GM23248 (cell line): ENCODE measurements around the gene ELL2. TPM values are rescaled to one million over a fixed set of nuclear protein-coding genes. Genes with fewer than 3 reads are reported as not detected.
A peak's percentile ranks its signal among the peaks of the same experiment; 100 is the strongest.

Source experiments
- DNase-seq: peaks from one replicate; pipeline ENCODE4 v3.0.0-alpha.2; 2015
- H2AFZ ChIP-seq: fragments of 200-600 bp; sonication (generic); 2 replicates; pipeline ENCODE4 v1.6.1; 2016; ENCODE audit warnings: antibody characterized with exemption
- H3F3A ChIP-seq: fragments of 200-600 bp; sonication (generic); 2 replicates; pipeline ENCODE4 v1.6.1; 2016; ENCODE audit warnings: mild to moderate bottlenecking, antibody characterized with exemption, mixed run types; ENCODE audit not compliant: insufficient read depth
- H3K27ac ChIP-seq: fragments of 200-600 bp; sonication (generic); 2 replicates; pipeline ENCODE4 v1.5.1; 2016; ENCODE audit warnings: mild to moderate bottlenecking
- H3K27me3 ChIP-seq: fragments of 200-600 bp; sonication (generic); replicated peaks from 2 replicates; pipeline ENCODE4 v1.6.1; 2016; ENCODE audit warnings: mild to moderate bottlenecking; ENCODE audit not compliant: insufficient read depth
- H3K36me3 ChIP-seq: fragments of 200-600 bp; sonication (generic); 2 replicates; pipeline ENCODE4 v1.6.1; 2016; ENCODE audit warnings: low read depth, mild to moderate bottlenecking
- H3K4me1 ChIP-seq: fragments of 200-600 bp; sonication (generic); 2 replicates; pipeline ENCODE4 v1.6.1; 2016; ENCODE audit warnings: mild to moderate bottlenecking; ENCODE audit not compliant: insufficient read depth
- H3K4me2 ChIP-seq: fragments of 200-600 bp; sonication (generic); one replicate; pipeline ENCODE4 v1.6.1; 2016; ENCODE audit warnings: mild to moderate bottlenecking; ENCODE audit not compliant: unreplicated experiment
- H3K4me3 ChIP-seq: fragments of 200-600 bp; sonication (generic); 2 replicates; pipeline ENCODE4 v1.5.1; 2016; ENCODE audit warnings: mild to moderate bottlenecking
- H3K79me2 ChIP-seq: fragments of 200-600 bp; sonication (generic); 2 replicates; pipeline ENCODE4 v1.6.1; 2016; ENCODE audit warnings: mild to moderate bottlenecking; ENCODE audit not compliant: insufficient read depth
- H3K9ac ChIP-seq: fragments of 200-600 bp; sonication (generic); 2 replicates; pipeline ENCODE4 v1.6.1; 2016; ENCODE audit warnings: mild to moderate bottlenecking
- H3K9me2 ChIP-seq: fragments of 200-600 bp; sonication (generic); 2 replicates; pipeline ENCODE4 v1.6.1; 2016; ENCODE audit warnings: mixed run types, mild to moderate bottlenecking, moderate library complexity; ENCODE audit not compliant: insufficient read depth
- H3K9me3 ChIP-seq: fragments of 200-600 bp; sonication (generic); one replicate; pipeline ENCODE4 v1.6.1; 2017; ENCODE audit warnings: low read depth
- H4K20me1 ChIP-seq: fragments of 200-600 bp; sonication (generic); 2 replicates; pipeline ENCODE4 v1.6.0; 2016; ENCODE audit not compliant: insufficient read depth
- EZH2 ChIP-seq: fragments of 200-600 bp; sonication (generic); IDR thresholded peaks from 2 replicates; pipeline ENCODE4 v1.6.1; 2018; ENCODE audit warnings: antibody characterized with exemption, mild to moderate bottlenecking; ENCODE audit not compliant: insufficient read depth, poor library complexity, severe bottlenecking
- EZH2phosphoT487 ChIP-seq: fragments of 200-600 bp; sonication (generic); IDR thresholded peaks from 2 replicates; pipeline ENCODE4 v1.6.1; 2018; ENCODE audit warnings: antibody characterized with exemption, moderate library complexity, mild to moderate bottlenecking, low read depth; ENCODE audit not compliant: insufficient read depth
- WGBS, 2 experiments: methylation state at CpG; one replicate each; pipeline ENCODE4 v1.1.6; 2015 to 2017; ENCODE audit warnings: low lambda C conversion rate in 2 of 2, low coverage in 1 of 2; ENCODE audit errors: missing lambda C conversion rate in 2 of 2; 5-methylcytosine and 5-hydroxymethylcytosine counted together
- in situ Hi-C: fragments of 300-500 bp; cut with MboI; formaldehyde crosslinking; loops from 2 replicates; pipeline ENCODE4 v1.15.0; 2020
- polyA plus RNA-seq: library from polyadenylated mRNA; unstranded; fragments of >200 nt; fragmentation: Nextera tagmentation; extraction: Ambion mirVana; gene quantifications from 2 replicates; pipeline ENCODE4 v1.2.1, GENCODE V29; 2016
- total RNA-seq: library from RNA; depleted of rRNA; stranded (reverse); fragments of >200 nt; shearing (Covaris generic); gene quantifications from 2 replicates; pipeline ENCODE4 v1.2.3, GENCODE V29; 2014

The ELL2 gene
- total and polyA plus RNA-seq, 2 experiments from 2014 or later = 159 to 243 TPM

- peaks cover 82% of the 10 kb centered on the region for H3K79me2 ChIP-seq
- H3K27ac ChIP-seq = peak overlapping the region; percentile 90
- no peaks in the 10 kb centered on the region for H3K9me2 ChIP-seq
- peak overlapping the region; percentile 98 for H3K9ac ChIP-seq
- 1% methylated on average over 77 to 86 of the region's 90 CpGs for WGBS, 2 experiments
- TF ChIP-seq EZH2 = no peak
- no peak for TF ChIP-seq EZH2phosphoT487
- peaks cover 35% of the 10 kb centered on the region for H3K36me3 ChIP-seq
- peak overlapping the region; percentile 99 for H3K4me2 ChIP-seq
- no peaks in the 10 kb centered on the region for H3K27me3 ChIP-seq
- DNase-seq = peak; percentile 94
- in situ Hi-C loops = no loop called here
- peaks cover 19% of the 10 kb centered on the region; the same call in 1 of the 2 replicates for H4K20me1 ChIP-seq
- peak overlapping the region; percentile 97 for H3K4me3 ChIP-seq
- no peaks in the 10 kb centered on the region for H3K9me3 ChIP-seq
- H2AFZ ChIP-seq = peak overlapping the region; percentile 1; the same call in 1 of the 2 replicates
- H3K4me1 ChIP-seq = peaks cover 19% of the 10 kb centered on the region
- H3F3A ChIP-seq = peaks cover 64% of the 10 kb centered on the region
These were observed 709 bp downstream of the ELL2 start for GRCh38 chr5:95960667-95961616.

GRCh38 chr5:95959888-95960666, 1.6 kb downstream of the ELL2 start:
- peaks cover 72% of the 10 kb centered on the region for H3F3A ChIP-seq
- no peak overlapping the region for H2AFZ ChIP-seq
- no peaks in the 10 kb centered on the region for H3K9me3 ChIP-seq
- H4K20me1 ChIP-seq = peaks cover 28% of the 10 kb centered on the region; the same call in 1 of the 2 replicates
- WGBS, 2 experiments = 3 to 4% methylated on average over 24 to 26 of the region's 26 CpGs
- no peak for TF ChIP-seq EZH2
- TF ChIP-seq EZH2phosphoT487 = no peak
- H3K9ac ChIP-seq = peak overlapping the region; percentile 98
- peaks cover 42% of the 10 kb centered on the region for H3K36me3 ChIP-seq
- peak overlapping the region; percentile 97 for H3K4me3 ChIP-seq
- peak overlapping the region; percentile 99 for H3K4me2 ChIP-seq
- H3K27ac ChIP-seq = peak overlapping the region; percentile 90
- peaks cover 27% of the 10 kb centered on the region for H3K4me1 ChIP-seq
- H3K9me2 ChIP-seq = no peaks in the 10 kb centered on the region
- DNase-seq = peak; percentile 59
- in situ Hi-C loops = loop anchor here (10.0 kb wide), 1 partner anchor 375 kb away; no protein-coding TSS in a partner anchor
- H3K79me2 ChIP-seq = peaks cover 90% of the 10 kb centered on the region
- no peaks in the 10 kb centered on the region for H3K27me3 ChIP-seq

- in situ Hi-C loops = loop anchor here (10.0 kb wide), 1 partner anchor 376 kb away; no protein-coding TSS in a partner anchor
- Histone ChIP-seq H3K9ac (peak overlapping the region; percentile 98), H4K20me1 (peaks cover 30% of the 10 kb centered on the region; the same call in 1 of the 2 replicates), H3K9me3 (no peaks in the 10 kb centered on the region), H3K79me2 (peaks cover 92% of the 10 kb centered on the region), H3F3A (peaks cover 76% of the 10 kb centered on the region), H3K27me3 (no peaks in the 10 kb centered on the region), H3K36me3 (peaks cover 47% of the 10 kb centered on the region), H3K4me2 (peak overlapping the region; percentile 99), H3K4me1 (peaks cover 33% of the 10 kb centered on the region), H3K9me2 (no peaks in the 10 kb centered on the region), H3K27ac (peak overlapping the region; percentile 90), H3K4me3 (peak overlapping the region; percentile 97), H2AFZ (no peak overlapping the region)
- TF ChIP-seq EZH2phosphoT487 (no peak), EZH2 (no peak)
- DNase-seq = peak; percentile 48
- 37 to 38% methylated on average over 9 of the region's 9 CpGs for WGBS, 2 experiments
These were observed 2.4 kb downstream of the ELL2 start for GRCh38 chr5:95959051-95959887.
